ENCODE measurements around the gene CPS1. TPM values are rescaled to one million over a fixed set of nuclear protein-coding genes. Genes with fewer than 3 reads are reported as not detected.

CPS1 gene
- 0.20 and 0.75 TPM in 2 replicates for total RNA-seq

DNA sequence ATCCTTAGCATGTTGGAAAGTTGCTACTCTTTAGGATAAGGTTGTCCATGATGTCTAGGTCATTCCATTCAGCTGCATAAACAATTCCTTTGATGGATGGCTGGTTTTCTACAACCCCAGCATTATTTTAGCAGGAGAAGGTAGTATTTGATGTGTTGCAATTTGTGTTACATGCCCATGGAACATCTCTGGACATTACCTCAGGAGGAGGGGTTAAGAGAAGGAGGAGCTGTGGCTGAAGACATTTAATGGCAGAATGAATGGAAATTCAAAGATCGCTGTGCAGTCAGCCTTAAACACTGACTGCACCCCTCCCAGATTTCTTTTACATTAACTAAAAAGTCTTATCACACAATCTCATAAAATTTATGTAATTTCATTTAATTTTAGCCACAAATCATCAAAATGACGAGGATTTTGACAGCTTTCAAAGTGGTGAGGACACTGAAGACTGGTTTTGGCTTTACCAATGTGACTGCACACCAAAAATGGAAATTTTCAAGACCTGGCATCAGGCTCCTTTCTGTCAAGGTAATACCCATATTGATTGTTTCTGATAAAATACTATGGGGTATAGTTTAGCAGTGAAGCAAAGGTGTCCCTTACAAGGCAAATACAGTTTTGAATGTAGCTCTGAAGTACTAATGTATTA, at the start of gene CPS1:
CPS1 (plus strand) TSS at position 271 of the 652 bp plus-strand sequence; CDS start at position 406, 135 bp downstream.
- DNase-seq (no peak), ATAC-seq (ENCODE audit: low read depth) (no peak)
- no peak within 1 kb of the TSS for H3K27ac Mint-ChIP-seq
- TF ChIP-seq CTCF (IDR thresholded peaks at IDR 0.05) = no peak
- peaks cover 2% of the 10 kb centered on the region for H3K27me3 Mint-ChIP-seq
- H3K36me3 Mint-ChIP-seq (ENCODE audit: low read depth) = no peaks in the 10 kb centered on the region
- H3K9me3 Mint-ChIP-seq = no peaks in the 10 kb centered on the region
- H3K4me3 Mint-ChIP-seq = no peak within 1 kb of the TSS
- ChIA-PET CTCF (no interaction called here), POLR2A (no interaction called here)
- no peaks in the 10 kb centered on the region for H3K4me1 Mint-ChIP-seq
- intact Hi-C loops (cut with micrococcal nuclease) = no loop called here

DNA sequence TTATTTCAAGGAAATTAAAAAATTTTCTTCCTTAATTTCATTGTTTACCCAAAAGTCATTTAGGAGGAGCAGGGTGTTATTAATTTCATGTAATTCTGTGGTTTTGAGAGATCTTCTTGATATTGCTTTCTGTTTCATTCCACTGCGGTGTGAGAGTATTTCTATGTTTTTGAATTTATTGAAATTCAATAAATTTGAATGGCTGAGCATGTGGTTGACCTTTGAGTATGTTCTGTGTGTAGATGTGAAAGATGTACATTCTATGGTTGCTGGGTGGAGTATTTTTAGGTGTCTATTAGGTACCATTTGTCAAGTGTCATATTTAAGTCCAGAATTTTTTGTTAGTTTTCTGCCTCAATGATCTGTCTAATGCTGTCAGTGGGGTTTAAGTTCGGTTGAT, 40.5 kb upstream of the CPS1 start:
- POLR2A ChIA-PET = no interaction called here
- ATAC-seq (ENCODE audit: low read depth) = no peak
- intact Hi-C loops (cut with micrococcal nuclease) = no loop called here
- no peak for TF ChIP-seq CTCF (IDR thresholded peaks at IDR 0.05)
- Mint-ChIP-seq H3K36me3 (ENCODE audit: low read depth) (no peaks in the 10 kb centered on the region), H3K4me1 (no peaks in the 10 kb centered on the region), H3K27me3 (peaks cover 33% of the 10 kb centered on the region), H3K27ac (no peak overlapping the region), H3K9me3 (no peaks in the 10 kb centered on the region), H3K4me3 (no peak overlapping the region)
- no peak for DNase-seq
- CTCF ChIA-PET = no interaction called here

DNA sequence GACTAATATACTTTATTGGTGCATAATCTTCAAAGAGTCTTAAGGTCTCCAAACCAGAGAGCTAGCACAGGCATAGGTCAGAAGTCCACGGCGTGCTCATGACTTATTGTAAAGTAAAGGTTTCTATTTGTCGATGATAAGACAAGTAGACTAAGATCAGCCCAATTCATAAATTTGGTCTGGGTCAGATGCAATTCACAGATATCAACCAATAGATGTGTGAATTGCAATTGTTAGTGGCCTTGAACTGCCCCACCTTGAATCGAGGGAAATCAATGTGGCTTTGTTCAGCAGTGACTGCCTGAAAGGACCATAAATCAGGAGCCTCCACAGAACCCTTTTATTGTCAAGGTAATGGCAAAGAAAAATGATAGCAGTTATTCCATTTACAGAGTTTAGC, 39.1 kb upstream of the CPS1 start:
- DNase-seq = no peak
- Mint-ChIP-seq H3K4me1 (no peaks in the 10 kb centered on the region), H3K36me3 (ENCODE audit: low read depth) (no peaks in the 10 kb centered on the region), H3K27ac (no peak overlapping the region), H3K9me3 (no peaks in the 10 kb centered on the region), H3K4me3 (no peak overlapping the region), H3K27me3 (peaks cover 33% of the 10 kb centered on the region)
- TF ChIP-seq CTCF (IDR thresholded peaks at IDR 0.05) = no peak
- ChIA-PET CTCF (no interaction called here), POLR2A (no interaction called here)
- intact Hi-C loops (cut with micrococcal nuclease) = no loop called here
- no peak for ATAC-seq (ENCODE audit: low read depth)

DNA sequence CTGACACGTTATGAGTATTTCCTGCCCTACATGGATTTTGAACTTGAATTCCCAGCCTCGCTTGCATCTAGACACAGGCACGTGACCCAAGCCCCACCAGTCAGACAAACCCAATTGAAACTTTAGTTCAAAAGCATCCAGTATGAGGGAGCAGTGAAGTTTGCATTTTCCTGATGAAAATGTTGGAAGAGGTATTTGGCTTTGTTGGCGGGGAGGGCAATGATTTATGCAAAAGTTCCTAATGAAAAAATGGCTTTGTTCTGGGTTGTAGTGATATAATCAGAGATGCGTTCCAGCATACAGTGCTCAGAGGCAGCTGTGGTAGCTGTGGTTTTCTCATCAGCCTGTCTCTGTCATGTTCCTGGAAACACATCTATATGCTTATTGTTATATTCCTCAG, 36.8 kb upstream of the CPS1 start:
- no peak overlapping the region for H3K27ac Mint-ChIP-seq
- ChIA-PET POLR2A (no interaction called here), CTCF (no interaction called here)
- H3K9me3 Mint-ChIP-seq = no peaks in the 10 kb centered on the region
- intact Hi-C loops (cut with micrococcal nuclease) = no loop called here
- no peaks in the 10 kb centered on the region for H3K36me3 Mint-ChIP-seq (ENCODE audit: low read depth)
- TF ChIP-seq CTCF (IDR thresholded peaks at IDR 0.05) = no peak
- no peak for ATAC-seq (ENCODE audit: low read depth)
- no peak for DNase-seq
- no peaks in the 10 kb centered on the region for H3K4me1 Mint-ChIP-seq
- no peak overlapping the region for H3K4me3 Mint-ChIP-seq
- peaks cover 34% of the 10 kb centered on the region for H3K27me3 Mint-ChIP-seq

DNA sequence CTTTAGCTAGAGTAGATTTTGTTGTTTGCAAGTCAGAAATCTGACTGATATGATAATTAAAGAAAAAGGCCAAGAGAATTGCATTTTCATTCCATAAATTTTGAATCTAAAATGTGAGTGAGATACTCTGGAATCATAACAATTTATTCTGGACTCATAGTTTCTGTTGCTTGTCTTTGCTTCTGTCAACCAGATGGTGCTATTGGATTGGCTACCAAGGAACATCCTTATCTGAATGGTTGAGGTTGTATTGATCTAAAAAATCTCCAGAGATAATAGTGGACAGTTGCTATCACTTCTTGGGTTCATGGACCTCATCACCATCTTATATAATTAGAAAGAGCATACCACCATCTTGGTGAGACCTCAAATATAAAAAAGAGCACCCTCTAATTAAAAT, 34.0 kb upstream of the CPS1 start:
- ATAC-seq (ENCODE audit: low read depth) = no peak

More for the DNA sequence above, 34.0 kb upstream of the CPS1 start:
- H3K27me3 Mint-ChIP-seq = peaks cover 29% of the 10 kb centered on the region
- H3K36me3 Mint-ChIP-seq (ENCODE audit: low read depth) = no peaks in the 10 kb centered on the region
- H3K9me3 Mint-ChIP-seq = no peaks in the 10 kb centered on the region
- ChIA-PET CTCF (no interaction called here), POLR2A (no interaction called here)
- intact Hi-C loops (cut with micrococcal nuclease) = no loop called here
- no peak overlapping the region for H3K27ac Mint-ChIP-seq
- DNase-seq = no peak
- no peak overlapping the region for H3K4me3 Mint-ChIP-seq
- TF ChIP-seq CTCF (IDR thresholded peaks at IDR 0.05) = no peak
- no peaks in the 10 kb centered on the region for H3K4me1 Mint-ChIP-seq

All from activated B cell treated with CpG ODN at 0.5 μM for 24 hours (primary cell).